SU-DHL-6 (cell line): ENCODE results near the gene SMURF1.

Experiments used
- CTCF ChIP-seq: fragments of 200-600 bp; sonication (generic); IDR thresholded peaks from one replicate; pipeline ENCODE4 v1.5.1; 2017; ENCODE audit warnings: antibody characterized with exemption, mild to moderate bottlenecking, low read length, moderate library complexity; ENCODE audit not compliant: insufficient read depth, poor library complexity, severe bottlenecking
- EZH2phosphoT487 ChIP-seq: fragments of 200-600 bp; sonication (generic), shearing (Covaris generic); conservative IDR thresholded peaks from 2 replicates; pipeline ENCODE4 v1.6.1; 2018; ENCODE audit warnings: mild to moderate bottlenecking, antibody characterized with exemption, low read length, moderate library complexity, mixed read lengths

GRCh38 chr7:99050971-99051370 lies 92.9 kb downstream of the SMURF1 start:
- no peak for TF ChIP-seq CTCF
- TF ChIP-seq EZH2phosphoT487, result no peak
